ENCODE data around the gene DMD. TPM values are rescaled to one million over a fixed set of nuclear protein-coding genes. Genes with fewer than 3 reads are reported as not detected.

The DMD gene
- total and polyA plus RNA-seq, 4 donors: 19.9 to 260 (median 111) TPM

GRCh38 chrX:32678487-32678886 is 532.9 kb downstream of the DMD start:
- H3K27ac ChIP-seq (ENCODE audit: low read depth in 1 of 2, low read length in 2 of 2): no peak overlapping the region
- intact Hi-C loops (cut with DNase I): no loop called here
- H3K9me3 ChIP-seq (ENCODE audit: control insufficient read depth, low read length): no peaks in the 10 kb centered on the region
- peaks cover 0 to 2% of the 10 kb centered on the region in 2 donors for H3K4me1 ChIP-seq (ENCODE audit: control insufficient read depth in 1 of 2, insufficient read depth in 2 of 2, low read length in 2 of 2)
- H3K27me3 ChIP-seq (ENCODE audit: control insufficient read depth in 1 of 2, insufficient read depth in 2 of 2, low read length in 1 of 2): no peaks in the 10 kb centered on the region
- 77 to 87% methylated on average over 5 of the region's 5 CpGs for WGBS, 2 donors
- DNase-seq (no peak), ATAC-seq (ENCODE audit: low FRiP score) (no peak)
- H3K4me3 ChIP-seq (ENCODE audit: low read length in 2 of 2): no peak overlapping the region
- no peaks in the 10 kb centered on the region for H3K36me3 ChIP-seq (ENCODE audit: control insufficient read depth in 1 of 2, insufficient read depth in 2 of 2, low read length in 1 of 2)

- Histone ChIP-seq H3K4me1 (ENCODE audit: control insufficient read depth in 1 of 2, insufficient read depth in 2 of 2, low read length in 2 of 2) (peaks cover 0 to 2% of the 10 kb centered on the region in 2 donors), H3K36me3 (ENCODE audit: control insufficient read depth in 1 of 2, insufficient read depth in 2 of 2, low read length in 1 of 2) (no peaks in the 10 kb centered on the region), H3K27me3 (ENCODE audit: control insufficient read depth in 1 of 2, insufficient read depth in 2 of 2, low read length in 1 of 2) (no peaks in the 10 kb centered on the region), H3K4me3 (ENCODE audit: low read length in 2 of 2) (no peak overlapping the region), H3K27ac (ENCODE audit: low read depth in 1 of 2, low read length in 2 of 2) (no peak overlapping the region), H3K9me3 (ENCODE audit: control insufficient read depth, low read length) (no peaks in the 10 kb centered on the region)
- no peak for DNase-seq
- 32 to 44% methylated on average over 4 of the region's 4 CpGs for WGBS, 2 donors
- ATAC-seq (ENCODE audit: low FRiP score): no peak
- intact Hi-C loops (cut with DNase I): no loop called here
Observed at GRCh38 chrX:32673193-32673592, 538.2 kb downstream of the DMD start.

DNA sequence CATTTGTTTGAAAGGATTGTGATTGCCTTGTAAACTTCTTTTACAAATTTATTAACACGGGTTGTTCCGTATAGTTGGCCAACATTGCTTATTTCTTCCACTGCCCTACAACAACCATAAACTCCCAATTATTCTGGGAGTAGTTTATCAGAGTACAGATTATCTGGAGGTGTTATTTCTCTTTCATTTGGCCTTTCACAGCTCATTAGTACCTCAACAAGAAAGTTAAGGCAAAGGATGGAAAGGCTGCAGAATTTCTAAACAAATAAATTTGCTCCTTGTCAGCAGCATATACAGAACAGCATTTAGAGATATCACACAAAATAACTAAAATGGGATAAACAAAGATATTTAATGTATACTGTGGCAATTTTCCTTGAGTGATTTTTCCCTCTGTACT is 548.8 kb downstream of the DMD start:
- 93 to 96% methylated on average over 2 of the region's 2 CpGs for WGBS, 2 donors
- no peaks in the 10 kb centered on the region for H3K4me1 ChIP-seq (ENCODE audit: control insufficient read depth in 1 of 2, insufficient read depth in 2 of 2, low read length in 2 of 2)
- no peak for ATAC-seq (ENCODE audit: low FRiP score)
- intact Hi-C loops (cut with DNase I): no loop called here
- H3K9me3 ChIP-seq (ENCODE audit: control insufficient read depth, low read length): no peaks in the 10 kb centered on the region
- H3K4me3 ChIP-seq (ENCODE audit: low read length in 2 of 2): no peak overlapping the region
- no peaks in the 10 kb centered on the region for H3K27me3 ChIP-seq (ENCODE audit: control insufficient read depth in 1 of 2, insufficient read depth in 2 of 2, low read length in 1 of 2)
- H3K27ac ChIP-seq (ENCODE audit: low read depth in 1 of 2, low read length in 2 of 2): no peak overlapping the region
- no peaks in the 10 kb centered on the region for H3K36me3 ChIP-seq (ENCODE audit: control insufficient read depth in 1 of 2, insufficient read depth in 2 of 2, low read length in 1 of 2)
- DNase-seq: no peak

DNA sequence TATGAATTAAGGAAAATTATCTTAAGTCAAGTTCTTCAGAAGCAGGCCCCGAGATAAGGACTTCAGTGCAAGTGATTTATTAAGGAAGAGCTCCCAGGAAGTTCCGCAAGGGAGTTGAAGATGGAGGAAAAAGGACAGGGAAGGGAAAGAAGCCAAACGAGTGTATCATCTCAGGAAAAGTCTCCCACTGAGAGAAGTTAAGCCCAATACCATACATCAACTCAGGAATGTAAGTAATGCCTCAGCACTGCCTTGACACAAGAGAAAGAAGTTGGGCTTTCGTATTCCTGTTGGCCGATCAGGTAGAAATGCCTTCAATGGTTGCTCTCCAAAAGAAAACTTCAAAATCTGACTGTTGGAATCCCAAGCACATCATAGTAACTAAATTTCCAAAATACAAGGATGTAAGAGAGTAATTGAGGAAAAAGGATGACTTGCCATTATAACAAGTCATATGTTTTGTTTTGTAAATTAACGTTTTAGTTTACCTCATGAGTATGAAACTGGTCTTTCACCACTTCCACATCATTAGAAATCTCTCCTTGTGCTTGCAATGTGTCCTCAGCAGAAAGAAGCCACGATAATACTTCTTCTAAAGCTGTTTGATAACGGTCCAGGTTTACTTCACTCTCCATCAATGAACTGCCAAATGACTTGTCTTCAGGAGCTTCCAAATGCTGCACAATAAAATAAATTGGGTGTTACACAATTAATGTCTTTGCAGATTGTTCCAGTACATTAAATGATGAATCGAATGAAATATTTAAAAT is 566.7 kb downstream of the DMD start:
- 72 to 86% methylated on average over 9 of the region's 9 CpGs for WGBS, 2 donors
- intact Hi-C loops (cut with DNase I): no loop called here

DNA sequence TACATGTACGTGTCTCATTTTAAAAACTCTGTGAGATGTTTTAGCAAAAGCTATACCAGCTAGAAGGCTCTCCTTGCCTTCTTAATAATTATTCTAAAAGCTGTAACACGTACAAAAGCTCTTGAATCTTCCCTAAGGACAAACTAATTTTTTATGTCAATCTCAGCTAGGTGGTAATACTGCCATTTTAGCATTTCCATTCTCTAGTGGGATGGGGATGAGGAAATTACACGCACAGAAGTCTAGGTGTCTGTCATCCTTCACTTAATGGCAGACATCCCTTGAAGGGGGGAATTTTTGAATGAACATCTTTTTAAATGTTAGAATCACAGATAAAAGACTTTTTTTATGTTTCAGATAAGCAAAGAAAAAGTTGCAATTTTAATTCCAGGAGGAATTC is 569.1 kb downstream of the DMD start:
- DNase-seq (no peak), ATAC-seq (ENCODE audit: low FRiP score) (no peak)
- Histone ChIP-seq H3K27me3 (ENCODE audit: control insufficient read depth in 1 of 2, insufficient read depth in 2 of 2, low read length in 1 of 2) (no peaks in the 10 kb centered on the region), H3K9me3 (ENCODE audit: control insufficient read depth, low read length) (no peaks in the 10 kb centered on the region), H3K36me3 (ENCODE audit: control insufficient read depth in 1 of 2, insufficient read depth in 2 of 2, low read length in 1 of 2) (no peaks in the 10 kb centered on the region), H3K27ac (ENCODE audit: low read depth in 1 of 2, low read length in 2 of 2) (no peak overlapping the region), H3K4me3 (ENCODE audit: low read length in 2 of 2) (no peak overlapping the region), H3K4me1 (ENCODE audit: control insufficient read depth in 1 of 2, insufficient read depth in 2 of 2, low read length in 2 of 2) (no peaks in the 10 kb centered on the region)
- WGBS, 2 donors: 76 to 94% methylated on average over 3 of the region's 3 CpGs
- intact Hi-C loops (cut with DNase I): no loop called here

More for the DNA sequence above, 566.7 kb downstream of the DMD start:
- ATAC-seq (ENCODE audit: low FRiP score) (no peak), DNase-seq (no peak)
- Histone ChIP-seq H3K27ac (ENCODE audit: low read depth in 1 of 2, low read length in 2 of 2) (no peak overlapping the region), H3K36me3 (ENCODE audit: control insufficient read depth in 1 of 2, insufficient read depth in 2 of 2, low read length in 1 of 2) (no peaks in the 10 kb centered on the region), H3K27me3 (ENCODE audit: control insufficient read depth in 1 of 2, insufficient read depth in 2 of 2, low read length in 1 of 2) (no peaks in the 10 kb centered on the region), H3K9me3 (ENCODE audit: control insufficient read depth, low read length) (no peaks in the 10 kb centered on the region), H3K4me3 (ENCODE audit: low read length in 2 of 2) (no peak overlapping the region), H3K4me1 (ENCODE audit: control insufficient read depth in 1 of 2, insufficient read depth in 2 of 2, low read length in 2 of 2) (no peaks in the 10 kb centered on the region)

DNA sequence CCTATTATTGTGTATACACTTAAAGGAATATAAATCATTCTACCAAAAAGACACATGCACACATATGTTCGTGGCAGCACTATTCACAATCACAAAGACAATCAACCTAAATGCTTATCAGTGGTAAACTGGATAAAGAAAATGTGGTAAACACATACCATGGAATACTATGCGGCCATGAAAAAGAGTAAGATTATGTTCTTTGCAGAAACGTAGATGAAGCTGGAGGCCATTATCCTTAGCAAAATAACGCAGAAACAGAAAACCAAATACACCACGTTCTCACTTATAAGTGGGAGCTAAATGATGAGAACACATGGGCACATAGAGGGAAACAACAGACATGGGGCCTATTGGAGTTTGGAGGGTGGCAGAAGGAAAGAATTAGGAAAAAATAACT is 593.2 kb downstream of the DMD start:
- ATAC-seq (ENCODE audit: low FRiP score) (no peak), DNase-seq (no peak)
- Histone ChIP-seq H3K4me1 (ENCODE audit: control insufficient read depth in 1 of 2, insufficient read depth in 2 of 2, low read length in 2 of 2) (no peaks in the 10 kb centered on the region), H3K9me3 (ENCODE audit: control insufficient read depth, low read length) (no peaks in the 10 kb centered on the region), H3K27me3 (ENCODE audit: control insufficient read depth in 1 of 2, insufficient read depth in 2 of 2, low read length in 1 of 2) (no peaks in the 10 kb centered on the region), H3K27ac (ENCODE audit: low read depth in 1 of 2, low read length in 2 of 2) (no peak overlapping the region), H3K36me3 (ENCODE audit: control insufficient read depth in 1 of 2, insufficient read depth in 2 of 2, low read length in 1 of 2) (no peaks in the 10 kb centered on the region), H3K4me3 (ENCODE audit: low read length in 2 of 2) (no peak overlapping the region)
- WGBS, 2 donors: 77 to 96% methylated on average over 5 of the region's 5 CpGs
- intact Hi-C loops (cut with DNase I): no loop called here

DNA sequence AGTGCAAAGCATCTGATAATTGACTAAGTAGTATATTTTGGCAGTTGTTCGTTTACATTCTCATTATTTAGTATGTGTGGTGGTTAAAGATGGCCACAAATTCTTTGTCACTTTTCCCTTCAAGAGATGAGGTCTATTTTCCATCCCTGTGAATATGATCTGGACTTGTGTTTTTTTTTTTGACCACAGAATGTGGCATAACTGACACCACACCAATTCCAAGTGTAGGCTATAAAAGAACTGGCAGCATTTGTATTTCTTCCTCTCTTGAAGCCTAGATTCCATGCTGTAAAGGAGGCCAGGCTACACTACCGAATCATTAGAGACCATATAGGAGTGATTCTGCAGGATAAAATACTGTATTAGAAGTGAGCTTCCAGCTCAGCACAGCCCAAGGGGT is 596.6 kb downstream of the DMD start:
- no peak overlapping the region for H3K27ac ChIP-seq (ENCODE audit: low read depth in 1 of 2, low read length in 2 of 2)

DNA sequence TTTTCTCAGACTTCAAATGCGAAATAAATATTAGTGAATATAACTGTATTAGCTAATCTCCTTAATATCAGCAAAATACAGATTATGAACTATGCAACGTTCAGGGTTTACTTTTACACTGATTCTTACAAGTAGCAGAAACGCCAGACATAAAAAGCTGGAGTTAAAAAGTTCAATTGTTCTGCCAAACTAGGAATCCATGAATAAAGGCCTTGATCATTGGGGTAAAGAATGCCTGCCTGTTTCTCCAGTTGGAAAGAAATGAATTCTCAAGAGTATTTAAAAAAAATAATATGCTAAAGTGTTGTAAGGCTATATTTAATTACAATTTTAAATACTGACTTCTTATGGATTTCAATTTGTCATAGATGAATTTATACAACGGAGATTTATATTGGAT is 612.2 kb downstream of the DMD start:
- ATAC-seq (ENCODE audit: low FRiP score): no peak
- Histone ChIP-seq H3K4me1 (ENCODE audit: control insufficient read depth in 1 of 2, insufficient read depth in 2 of 2, low read length in 2 of 2) (no peaks in the 10 kb centered on the region), H3K27me3 (ENCODE audit: control insufficient read depth in 1 of 2, insufficient read depth in 2 of 2, low read length in 1 of 2) (no peaks in the 10 kb centered on the region), H3K36me3 (ENCODE audit: control insufficient read depth in 1 of 2, insufficient read depth in 2 of 2, low read length in 1 of 2) (no peaks in the 10 kb centered on the region), H3K4me3 (ENCODE audit: low read length in 2 of 2) (no peak overlapping the region), H3K9me3 (ENCODE audit: control insufficient read depth, low read length) (no peaks in the 10 kb centered on the region), H3K27ac (ENCODE audit: low read depth in 1 of 2, low read length in 2 of 2) (no peak overlapping the region)
- no peak for DNase-seq
- 60 to 75% methylated on average over 4 of the region's 4 CpGs for WGBS, 2 donors
- intact Hi-C loops (cut with DNase I): no loop called here

More for the DNA sequence above, 596.6 kb downstream of the DMD start:
- Histone ChIP-seq H3K27me3 (ENCODE audit: control insufficient read depth in 1 of 2, insufficient read depth in 2 of 2, low read length in 1 of 2) (no peaks in the 10 kb centered on the region), H3K4me3 (ENCODE audit: low read length in 2 of 2) (no peak overlapping the region), H3K36me3 (ENCODE audit: control insufficient read depth in 1 of 2, insufficient read depth in 2 of 2, low read length in 1 of 2) (no peaks in the 10 kb centered on the region), H3K9me3 (ENCODE audit: control insufficient read depth, low read length) (no peaks in the 10 kb centered on the region), H3K4me1 (ENCODE audit: control insufficient read depth in 1 of 2, insufficient read depth in 2 of 2, low read length in 2 of 2) (no peaks in the 10 kb centered on the region)
- intact Hi-C loops (cut with DNase I): no loop called here
- 71 to 87% methylated on average over 2 of the region's 2 CpGs for WGBS, 2 donors
- no peak for DNase-seq
- ATAC-seq (ENCODE audit: low FRiP score): no peak

DNA sequence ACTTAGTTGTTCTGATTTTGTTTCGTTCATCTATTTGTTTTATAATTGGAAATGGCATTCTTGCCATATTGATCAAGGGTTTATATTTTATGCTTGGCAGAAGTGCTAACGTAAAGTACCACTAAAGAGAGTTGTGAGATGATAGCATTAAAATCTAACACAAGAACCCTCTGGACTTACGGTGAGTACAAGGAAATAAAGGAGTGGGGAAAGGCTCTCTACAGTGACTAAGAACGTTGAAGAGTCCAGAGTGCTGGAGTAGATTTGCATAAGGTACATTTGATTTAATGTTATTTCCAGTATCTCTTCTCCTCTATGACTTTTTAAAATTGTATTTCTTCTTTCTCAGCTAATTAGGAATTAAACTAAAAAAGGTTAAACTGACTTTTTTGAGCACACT is 612.6 kb downstream of the DMD start:
- no peak for ATAC-seq (ENCODE audit: low FRiP score)

More for the DNA sequence above, 612.6 kb downstream of the DMD start:
- Histone ChIP-seq H3K4me3 (ENCODE audit: low read length in 2 of 2) (no peak overlapping the region), H3K27me3 (ENCODE audit: control insufficient read depth in 1 of 2, insufficient read depth in 2 of 2, low read length in 1 of 2) (no peaks in the 10 kb centered on the region), H3K9me3 (ENCODE audit: control insufficient read depth, low read length) (no peaks in the 10 kb centered on the region), H3K4me1 (ENCODE audit: control insufficient read depth in 1 of 2, insufficient read depth in 2 of 2, low read length in 2 of 2) (no peaks in the 10 kb centered on the region), H3K36me3 (ENCODE audit: control insufficient read depth in 1 of 2, insufficient read depth in 2 of 2, low read length in 1 of 2) (no peaks in the 10 kb centered on the region), H3K27ac (ENCODE audit: low read depth in 1 of 2, low read length in 2 of 2) (no peak overlapping the region)
- DNase-seq: no peak
- 81 to 94% methylated on average over 4 of the region's 4 CpGs for WGBS, 2 donors
- intact Hi-C loops (cut with DNase I): no loop called here

Measured in aorta (tissue), 5 donors.